GM23248 (cell line): ENCODE measurements around the gene ZNF236. TPM values are rescaled to one million over a fixed set of nuclear protein-coding genes. Genes with fewer than 3 reads are reported as not detected.
A peak's percentile ranks its signal among the peaks of the same experiment; 100 is the strongest.

ENCODE experiments used
- DNase-seq: peaks from one replicate; pipeline ENCODE4 v3.0.0-alpha.2; 2015
- H2AFZ ChIP-seq: fragments of 200-600 bp; sonication (generic); 2 replicates; pipeline ENCODE4 v1.6.1; 2016; ENCODE audit warnings: antibody characterized with exemption
- H3F3A ChIP-seq: fragments of 200-600 bp; sonication (generic); 2 replicates; pipeline ENCODE4 v1.6.1; 2016; ENCODE audit warnings: mild to moderate bottlenecking, antibody characterized with exemption, mixed run types; ENCODE audit not compliant: insufficient read depth
- H3K27ac ChIP-seq: fragments of 200-600 bp; sonication (generic); 2 replicates; pipeline ENCODE4 v1.5.1; 2016; ENCODE audit warnings: mild to moderate bottlenecking
- H3K27me3 ChIP-seq: fragments of 200-600 bp; sonication (generic); replicated peaks from 2 replicates; pipeline ENCODE4 v1.6.1; 2016; ENCODE audit warnings: mild to moderate bottlenecking; ENCODE audit not compliant: insufficient read depth
- H3K36me3 ChIP-seq: fragments of 200-600 bp; sonication (generic); 2 replicates; pipeline ENCODE4 v1.6.1; 2016; ENCODE audit warnings: low read depth, mild to moderate bottlenecking
- H3K4me1 ChIP-seq: fragments of 200-600 bp; sonication (generic); 2 replicates; pipeline ENCODE4 v1.6.1; 2016; ENCODE audit warnings: mild to moderate bottlenecking; ENCODE audit not compliant: insufficient read depth
- H3K4me2 ChIP-seq: fragments of 200-600 bp; sonication (generic); one replicate; pipeline ENCODE4 v1.6.1; 2016; ENCODE audit warnings: mild to moderate bottlenecking; ENCODE audit not compliant: unreplicated experiment
- H3K4me3 ChIP-seq: fragments of 200-600 bp; sonication (generic); 2 replicates; pipeline ENCODE4 v1.5.1; 2016; ENCODE audit warnings: mild to moderate bottlenecking
- H3K79me2 ChIP-seq: fragments of 200-600 bp; sonication (generic); 2 replicates; pipeline ENCODE4 v1.6.1; 2016; ENCODE audit warnings: mild to moderate bottlenecking; ENCODE audit not compliant: insufficient read depth
- H3K9ac ChIP-seq: fragments of 200-600 bp; sonication (generic); 2 replicates; pipeline ENCODE4 v1.6.1; 2016; ENCODE audit warnings: mild to moderate bottlenecking
- H3K9me2 ChIP-seq: fragments of 200-600 bp; sonication (generic); 2 replicates; pipeline ENCODE4 v1.6.1; 2016; ENCODE audit warnings: mixed run types, mild to moderate bottlenecking, moderate library complexity; ENCODE audit not compliant: insufficient read depth
- H3K9me3 ChIP-seq: fragments of 200-600 bp; sonication (generic); one replicate; pipeline ENCODE4 v1.6.1; 2017; ENCODE audit warnings: low read depth
- H4K20me1 ChIP-seq: fragments of 200-600 bp; sonication (generic); 2 replicates; pipeline ENCODE4 v1.6.0; 2016; ENCODE audit not compliant: insufficient read depth
- EZH2 ChIP-seq: fragments of 200-600 bp; sonication (generic); IDR thresholded peaks from 2 replicates; pipeline ENCODE4 v1.6.1; 2018; ENCODE audit warnings: antibody characterized with exemption, mild to moderate bottlenecking; ENCODE audit not compliant: insufficient read depth, poor library complexity, severe bottlenecking
- EZH2phosphoT487 ChIP-seq: fragments of 200-600 bp; sonication (generic); IDR thresholded peaks from 2 replicates; pipeline ENCODE4 v1.6.1; 2018; ENCODE audit warnings: antibody characterized with exemption, moderate library complexity, mild to moderate bottlenecking, low read depth; ENCODE audit not compliant: insufficient read depth
- WGBS, 2 experiments: methylation state at CpG; one replicate each; pipeline ENCODE4 v1.1.6; 2015 to 2017; ENCODE audit warnings: low lambda C conversion rate in 2 of 2, low coverage in 1 of 2; ENCODE audit errors: missing lambda C conversion rate in 2 of 2; 5-methylcytosine and 5-hydroxymethylcytosine counted together
- in situ Hi-C: fragments of 300-500 bp; cut with MboI; formaldehyde crosslinking; loops from 2 replicates; pipeline ENCODE4 v1.15.0; 2020
- polyA plus RNA-seq: library from polyadenylated mRNA; unstranded; fragments of >200 nt; fragmentation: Nextera tagmentation; extraction: Ambion mirVana; gene quantifications from 2 replicates; pipeline ENCODE4 v1.2.1, GENCODE V29; 2016
- total RNA-seq: library from RNA; depleted of rRNA; stranded (reverse); fragments of >200 nt; shearing (Covaris generic); gene quantifications from 2 replicates; pipeline ENCODE4 v1.2.3, GENCODE V29; 2014

The ZNF236 gene
- total and polyA plus RNA-seq, 2 experiments from 2014 or later, result 4.6 to 12.4 TPM

DNA sequence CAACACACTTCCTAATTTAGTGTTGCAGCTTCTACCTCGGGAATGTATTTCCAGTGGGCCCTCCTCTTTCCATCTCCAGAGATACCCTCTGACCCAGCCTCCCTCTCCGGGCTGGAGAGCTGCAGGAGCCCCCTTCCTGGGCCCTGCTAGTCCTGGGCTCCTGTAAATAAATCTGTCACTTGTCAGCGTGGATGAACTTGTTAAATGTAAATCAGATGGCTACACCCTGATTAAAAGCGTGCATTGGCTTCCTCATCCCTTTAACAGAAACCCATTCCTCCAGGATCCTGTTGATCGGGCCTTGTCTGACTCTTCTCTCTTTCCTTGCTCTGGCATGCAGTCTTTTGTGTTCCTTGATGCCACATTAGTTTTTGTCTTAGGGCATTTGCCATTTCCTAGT, 2.4 kb downstream of the ZNF236 start:
- peaks cover 11% of the 10 kb centered on the region for H3K4me1 ChIP-seq
- no peaks in the 10 kb centered on the region for H3K9me2 ChIP-seq
- H4K20me1 ChIP-seq, result no peaks in the 10 kb centered on the region
- H3K79me2 ChIP-seq, result peaks cover 89% of the 10 kb centered on the region
- H3K9me3 ChIP-seq, result no peaks in the 10 kb centered on the region
- H3F3A ChIP-seq, result 0 out of 2 replicates have a peak, but pooled peaks cover 7% of the 10 kb centered on the region
- 0 out of 2 replicates have a peak overlapping the region, but pooled peaks have one; percentile 10 for H3K9ac ChIP-seq
- no peaks in the 10 kb centered on the region for H3K27me3 ChIP-seq
- H3K36me3 ChIP-seq, result no peaks in the 10 kb centered on the region
- in situ Hi-C loops, result no loop called here
- H3K4me3 ChIP-seq, result no peak overlapping the region
- no peak for DNase-seq
- WGBS, 2 experiments, result 55% methylated on average over 5 of the region's 5 CpGs
- no peak overlapping the region for H3K27ac ChIP-seq
- H3K4me2 ChIP-seq, result peak overlapping the region; percentile 9
- peak overlapping the region; percentile 33; the same call in 1 of the 2 replicates for H2AFZ ChIP-seq
- no peak for TF ChIP-seq EZH2phosphoT487
- TF ChIP-seq EZH2, result no peak

- no peaks in the 10 kb centered on the region for H4K20me1 ChIP-seq
- in situ Hi-C loops, result no loop called here
- peak; percentile 64 for DNase-seq
Measured at GRCh38 chr18:76827205-76828200, 5.1 kb downstream of the ZNF236 start.

DNA sequence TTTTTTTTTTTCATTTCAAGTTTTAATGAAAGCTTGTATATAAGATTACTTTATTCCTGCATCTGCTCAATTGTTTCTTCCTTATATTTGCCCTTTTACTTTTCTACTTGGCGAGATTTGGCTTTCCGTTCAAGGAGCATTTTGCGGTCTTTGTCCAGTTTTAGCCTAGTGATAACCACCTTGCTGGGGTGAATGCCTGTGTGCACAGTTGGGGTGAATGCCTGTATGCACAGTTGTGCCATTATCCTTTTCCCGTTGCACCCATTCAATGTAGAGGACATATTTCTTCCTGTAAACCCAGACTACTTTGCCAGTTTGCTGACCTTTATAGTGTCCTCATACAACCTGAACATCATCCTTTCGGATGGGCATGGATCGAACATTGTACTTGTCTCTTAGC, 12.0 kb downstream of the ZNF236 start:
- TF ChIP-seq EZH2phosphoT487 (no peak), EZH2 (no peak)
- no peak overlapping the region for H3K27ac ChIP-seq
- WGBS, 2 experiments, result 97 to 99% methylated on average over 6 of the region's 6 CpGs
- in situ Hi-C loops, result no loop called here
- no peak for DNase-seq
- H3K9me2 ChIP-seq, result no peaks in the 10 kb centered on the region
- peaks cover 20% of the 10 kb centered on the region for H3K4me1 ChIP-seq
- no peak overlapping the region for H3K4me3 ChIP-seq
- no peaks in the 10 kb centered on the region for H3K36me3 ChIP-seq
- no peak overlapping the region for H3K4me2 ChIP-seq
- H4K20me1 ChIP-seq, result no peaks in the 10 kb centered on the region
- H3K79me2 ChIP-seq, result peaks cover 99% of the 10 kb centered on the region
- H3K9me3 ChIP-seq, result no peaks in the 10 kb centered on the region
- H3K9ac ChIP-seq, result no peak overlapping the region
- no peak overlapping the region for H2AFZ ChIP-seq
- H3K27me3 ChIP-seq, result no peaks in the 10 kb centered on the region
- peaks cover 8% of the 10 kb centered on the region; the same call in 1 of the 2 replicates for H3F3A ChIP-seq

More at GRCh38 chr18:76827205-76828200, 5.1 kb downstream of the ZNF236 start:
- H3K4me3 ChIP-seq, result no peak overlapping the region
- 70 to 72% methylated on average over 11 of the region's 11 CpGs for WGBS, 2 experiments
- no peak overlapping the region for H3K4me2 ChIP-seq
- H3K9ac ChIP-seq, result no peak overlapping the region
- peaks cover 4% of the 10 kb centered on the region; the same call in 1 of the 2 replicates for H3K4me1 ChIP-seq
- 0 out of 2 replicates have a peak overlapping the region, but pooled peaks have one; percentile 17 for H3K27ac ChIP-seq
- no peak overlapping the region for H2AFZ ChIP-seq
- H3K27me3 ChIP-seq, result no peaks in the 10 kb centered on the region
- H3K9me2 ChIP-seq, result no peaks in the 10 kb centered on the region
- no peaks in the 10 kb centered on the region for H3K9me3 ChIP-seq
- TF ChIP-seq EZH2phosphoT487 (no peak), EZH2 (no peak)
- peaks cover 95% of the 10 kb centered on the region for H3K79me2 ChIP-seq
- H3F3A ChIP-seq, result 0 out of 2 replicates have a peak, but pooled peaks cover 7% of the 10 kb centered on the region
- H3K36me3 ChIP-seq, result no peaks in the 10 kb centered on the region

- no peak overlapping the region for H3K9ac ChIP-seq
- H4K20me1 ChIP-seq, result no peaks in the 10 kb centered on the region
- no peak for DNase-seq
- H3F3A ChIP-seq, result peaks cover 15% of the 10 kb centered on the region
- no peak for TF ChIP-seq EZH2
- TF ChIP-seq EZH2phosphoT487, result no peak
- no peak overlapping the region for H3K4me2 ChIP-seq
- no peaks in the 10 kb centered on the region for H3K9me2 ChIP-seq
- no peaks in the 10 kb centered on the region for H3K9me3 ChIP-seq
- H3K4me3 ChIP-seq, result no peak overlapping the region
- in situ Hi-C loops, result no loop called here
- H3K79me2 ChIP-seq, result peaks cover 99% of the 10 kb centered on the region
- H2AFZ ChIP-seq, result no peak overlapping the region
- no peaks in the 10 kb centered on the region for H3K36me3 ChIP-seq
- H3K4me1 ChIP-seq, result peaks cover 25% of the 10 kb centered on the region
- H3K27me3 ChIP-seq, result no peaks in the 10 kb centered on the region
- no peak overlapping the region for H3K27ac ChIP-seq
Measured at GRCh38 chr18:76835380-76835779, 13.0 kb downstream of the ZNF236 start.
